ENCODE measurements around the gene AGAP6.
"Not testable (repeated sequence)": the region's sequence is repeated elsewhere in the genome, so short reads cannot be mapped to it uniquely, and the experiment has no call there.

AGAP6 gene

GRCh38 chr10:50024716-50025383, 36.6 kb downstream of the AGAP6 start:
- DNase-seq (ENCODE audit: low read depth in 2 of 2): not testable (repeated sequence)

GRCh38 chr10:50025627-50026026, 37.4 kb downstream of the AGAP6 start:
- no peak for DNase-seq (ENCODE audit: low read depth in 2 of 2)

GRCh38 chr10:50027195-50027594, 39.0 kb downstream of the AGAP6 start:
- no peak for DNase-seq (ENCODE audit: low read depth in 2 of 2)

- DNase-seq (ENCODE audit: low read depth in 2 of 2): peak; percentile 6 to 13
Observed at GRCh38 chr10:50033481-50033880, 45.3 kb downstream of the AGAP6 start.

GRCh38 chr10:50035337-50035736, 47.1 kb downstream of the AGAP6 start:
- DNase-seq (ENCODE audit: low read depth in 2 of 2): not testable (repeated sequence)

GRCh38 chr10:50044941-50045664, 56.9 kb downstream of the AGAP6 start:
- DNase-seq (ENCODE audit: low read depth in 2 of 2): no peak

GRCh38 chr10:50046457-50046856, 58.3 kb downstream of the AGAP6 start:
- DNase-seq (ENCODE audit: low read depth in 2 of 2): peak in 1 of 2 experiments; percentile 27

GRCh38 chr10:50047594-50047993, 59.4 kb downstream of the AGAP6 start:
- not testable (repeated sequence) for DNase-seq (ENCODE audit: low read depth in 2 of 2)

GRCh38 chr10:50051995-50052660, 63.9 kb downstream of the AGAP6 start:
- DNase-seq (ENCODE audit: low read depth in 2 of 2): not testable (repeated sequence)

GRCh38 chr10:50052778-50053376, 64.7 kb downstream of the AGAP6 start:
- DNase-seq (ENCODE audit: low read depth in 2 of 2): not testable (repeated sequence)

- not testable (repeated sequence) for DNase-seq (ENCODE audit: low read depth in 2 of 2)
Observed at GRCh38 chr10:50055494-50056292, 67.5 kb downstream of the AGAP6 start.

- not testable (repeated sequence) for DNase-seq (ENCODE audit: low read depth in 2 of 2)
Observed at GRCh38 chr10:50056654-50057053, 68.4 kb downstream of the AGAP6 start.

- not testable (repeated sequence) for DNase-seq (ENCODE audit: low read depth in 2 of 2)
Observed at GRCh38 chr10:50058727-50059126, 70.5 kb downstream of the AGAP6 start.

- DNase-seq (ENCODE audit: low read depth in 2 of 2): not testable (repeated sequence)
Observed at GRCh38 chr10:50059946-50060345, 71.7 kb downstream of the AGAP6 start.

Measured in fibroblast of skin of left biceps (primary cell).